ENCODE results near the gene MROH9.

The MROH9 gene

DNA sequence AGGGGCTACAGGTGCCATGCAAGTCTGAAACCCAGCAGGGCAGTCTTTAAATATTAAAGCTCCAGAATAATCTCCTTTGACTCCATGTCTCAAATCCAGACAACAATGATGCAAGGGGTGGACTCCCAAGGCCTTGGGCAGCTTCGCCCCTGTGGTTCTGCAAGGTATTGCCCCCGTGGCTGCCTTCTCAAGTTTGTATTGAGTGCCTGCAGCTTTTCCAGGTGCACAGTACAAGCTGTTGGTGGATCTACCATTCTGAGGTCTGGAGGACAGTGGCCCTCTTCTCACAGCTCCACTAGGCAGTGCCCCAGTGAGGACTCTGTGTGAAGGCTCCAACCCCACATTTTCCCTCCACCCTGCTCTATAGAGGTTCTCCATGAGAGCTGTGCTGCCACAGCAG, 3.7 kb upstream of the MROH9 start:
- Histone ChIP-seq H3K27ac (ENCODE audit: extremely low read depth, low read depth, low read length) (no peak overlapping the region), H3K36me3 (ENCODE audit: control insufficient read depth in 2 of 2, insufficient read depth in 1 of 2, low read length in 2 of 2) (no peaks in the 10 kb centered on the region), H3K4me3 (ENCODE audit: low read depth, low read length) (no peak overlapping the region), H3K9me3 (ENCODE audit: control insufficient read depth, insufficient read depth, low read depth, low read length) (no peaks in the 10 kb centered on the region), H3K4me1 (ENCODE audit: control insufficient read depth, insufficient read depth, low read length) (no peaks in the 10 kb centered on the region)
- ChIA-PET POLR2A (no interaction called here), CTCF (no interaction called here)
- TF ChIP-seq ZNF248 (tag by site-specific recombination; IDR thresholded peaks at IDR 0.05) (no peak), ZNF560 (tag by site-specific recombination; IDR thresholded peaks at IDR 0.05; ENCODE audit: borderline replicate concordance) (no peak), ZEB2 (tag by site-specific recombination; IDR thresholded peaks at IDR 0.05) (no peak), ZNF19 (tag by site-specific recombination; IDR thresholded peaks at IDR 0.05; ENCODE audit: low read depth) (no peak), ZNF335 (tag by site-specific recombination; conservative IDR thresholded peaks at IDR 0.05) (no peak), ZBTB21 (tag by site-specific recombination; IDR thresholded peaks at IDR 0.05) (no peak), ZNF654 (tag by site-specific recombination; IDR thresholded peaks at IDR 0.05; ENCODE audit: low read depth) (no peak), ZNF404 (tag by site-specific recombination; IDR thresholded peaks at IDR 0.05) (no peak), MYNN (tag by site-specific recombination; IDR thresholded peaks at IDR 0.05; ENCODE audit: borderline replicate concordance) (no peak), ZNF311 (tag by site-specific recombination; IDR thresholded peaks at IDR 0.05; ENCODE audit: borderline replicate concordance) (no peak), HOXC10 (CRISPR knock-in tag; IDR thresholded peaks at IDR 0.05) (no peak), ZNF16 (tag by site-specific recombination; IDR thresholded peaks at IDR 0.05; ENCODE audit: low read depth) (no peak)
- TF ChIP-seq, protein P1, sequence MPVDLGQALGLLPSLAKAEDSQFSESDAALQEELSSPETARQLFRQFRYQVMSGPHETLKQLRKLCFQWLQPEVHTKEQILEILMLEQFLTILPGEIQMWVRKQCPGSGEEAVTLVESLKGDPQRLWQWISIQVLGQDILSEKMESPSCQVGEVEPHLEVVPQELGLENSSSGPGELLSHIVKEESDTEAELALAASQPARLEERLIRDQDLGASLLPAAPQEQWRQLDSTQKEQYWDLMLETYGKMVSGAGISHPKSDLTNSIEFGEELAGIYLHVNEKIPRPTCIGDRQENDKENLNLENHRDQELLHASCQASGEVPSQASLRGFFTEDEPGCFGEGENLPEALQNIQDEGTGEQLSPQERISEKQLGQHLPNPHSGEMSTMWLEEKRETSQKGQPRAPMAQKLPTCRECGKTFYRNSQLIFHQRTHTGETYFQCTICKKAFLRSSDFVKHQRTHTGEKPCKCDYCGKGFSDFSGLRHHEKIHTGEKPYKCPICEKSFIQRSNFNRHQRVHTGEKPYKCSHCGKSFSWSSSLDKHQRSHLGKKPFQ (tag by site-specific recombination; IDR thresholded peaks at IDR 0.05), result no peak
- TF ChIP-seq, protein P2, sequence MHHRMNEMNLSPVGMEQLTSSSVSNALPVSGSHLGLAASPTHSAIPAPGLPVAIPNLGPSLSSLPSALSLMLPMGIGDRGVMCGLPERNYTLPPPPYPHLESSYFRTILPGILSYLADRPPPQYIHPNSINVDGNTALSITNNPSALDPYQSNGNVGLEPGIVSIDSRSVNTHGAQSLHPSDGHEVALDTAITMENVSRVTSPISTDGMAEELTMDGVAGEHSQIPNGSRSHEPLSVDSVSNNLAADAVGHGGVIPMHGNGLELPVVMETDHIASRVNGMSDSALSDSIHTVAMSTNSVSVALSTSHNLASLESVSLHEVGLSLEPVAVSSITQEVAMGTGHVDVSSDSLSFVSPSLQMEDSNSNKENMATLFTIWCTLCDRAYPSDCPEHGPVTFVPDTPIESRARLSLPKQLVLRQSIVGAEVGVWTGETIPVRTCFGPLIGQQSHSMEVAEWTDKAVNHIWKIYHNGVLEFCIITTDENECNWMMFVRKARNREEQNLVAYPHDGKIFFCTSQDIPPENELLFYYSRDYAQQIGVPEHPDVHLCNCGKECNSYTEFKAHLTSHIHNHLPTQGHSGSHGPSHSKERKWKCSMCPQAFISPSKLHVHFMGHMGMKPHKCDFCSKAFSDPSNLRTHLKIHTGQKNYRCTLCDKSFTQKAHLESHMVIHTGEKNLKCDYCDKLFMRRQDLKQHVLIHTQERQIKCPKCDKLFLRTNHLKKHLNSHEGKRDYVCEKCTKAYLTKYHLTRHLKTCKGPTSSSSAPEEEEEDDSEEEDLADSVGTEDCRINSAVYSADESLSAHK (tag by site-specific recombination; IDR thresholded peaks at IDR 0.05), result no peak

DNA sequence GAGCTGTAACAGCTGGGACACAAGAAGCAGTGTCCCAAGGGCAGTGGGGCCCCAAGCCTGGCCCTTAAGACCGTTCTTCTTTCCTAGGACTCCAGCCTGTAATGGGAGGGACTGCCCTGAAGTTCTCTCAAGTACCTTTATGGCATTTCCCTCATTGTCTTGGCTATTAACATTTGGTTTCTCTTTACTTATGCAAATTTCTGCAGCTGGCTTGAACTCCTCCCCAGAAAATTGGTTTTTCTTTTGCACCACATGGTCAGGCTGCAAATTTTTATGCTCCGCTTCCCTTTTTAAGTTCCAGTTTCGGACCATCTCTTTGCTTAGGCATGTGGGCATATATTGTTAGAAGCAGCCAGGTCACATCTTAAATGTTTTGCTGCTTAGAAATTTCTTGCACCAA, 3.1 kb upstream of the MROH9 start:
- TF ChIP-seq RBAK (tag by site-specific recombination; IDR thresholded peaks at IDR 0.05), result no peak
- TF ChIP-seq, protein P3, sequence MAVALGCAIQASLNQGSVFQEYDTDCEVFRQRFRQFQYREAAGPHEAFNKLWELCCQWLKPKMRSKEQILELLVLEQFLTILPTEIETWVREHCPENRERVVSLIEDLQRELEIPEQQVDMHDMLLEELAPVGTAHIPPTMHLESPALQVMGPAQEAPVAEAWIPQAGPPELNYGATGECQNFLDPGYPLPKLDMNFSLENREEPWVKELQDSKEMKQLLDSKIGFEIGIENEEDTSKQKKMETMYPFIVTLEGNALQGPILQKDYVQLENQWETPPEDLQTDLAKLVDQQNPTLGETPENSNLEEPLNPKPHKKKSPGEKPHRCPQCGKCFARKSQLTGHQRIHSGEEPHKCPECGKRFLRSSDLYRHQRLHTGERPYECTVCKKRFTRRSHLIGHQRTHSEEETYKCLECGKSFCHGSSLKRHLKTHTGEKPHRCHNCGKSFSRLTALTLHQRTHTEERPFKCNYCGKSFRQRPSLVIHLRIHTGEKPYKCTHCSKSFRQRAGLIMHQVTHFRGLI (tag by site-specific recombination; IDR thresholded peaks at IDR 0.05), result no peak
- Histone ChIP-seq H3K9me3 (ENCODE audit: control insufficient read depth, insufficient read depth, low read depth, low read length) (no peaks in the 10 kb centered on the region), H3K4me1 (ENCODE audit: control insufficient read depth, insufficient read depth, low read length) (no peaks in the 10 kb centered on the region), H3K4me3 (ENCODE audit: low read depth, low read length) (no peak overlapping the region), H3K27ac (ENCODE audit: extremely low read depth, low read depth, low read length) (no peak overlapping the region), H3K36me3 (ENCODE audit: control insufficient read depth in 2 of 2, insufficient read depth in 1 of 2, low read length in 2 of 2) (no peaks in the 10 kb centered on the region)
- ChIA-PET CTCF (no interaction called here), POLR2A (no interaction called here)

DNA sequence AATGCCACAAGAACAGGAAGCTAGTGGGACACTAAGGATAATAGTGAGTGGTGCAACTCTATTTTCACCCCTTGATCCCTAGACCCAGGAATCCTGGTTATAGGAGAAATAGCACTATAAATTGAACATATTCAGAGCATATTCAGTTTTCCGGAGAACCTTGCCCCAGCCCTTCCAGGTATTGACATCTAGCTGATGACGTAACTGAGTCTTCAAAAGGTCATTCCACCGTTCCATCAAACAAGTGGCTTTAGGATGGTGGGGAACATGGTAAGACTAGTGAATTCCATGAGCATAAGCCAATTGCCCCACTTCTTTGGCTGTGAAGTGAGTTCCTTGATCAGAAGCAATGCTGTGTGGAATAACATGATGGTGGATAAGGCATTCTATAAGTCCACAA, 2.9 kb downstream of the MROH9 start:
- ChIA-PET CTCF (interaction anchor here (0.6 kb wide), 1 partner anchor 896 kb away, joined by 3 read pairs; no protein-coding TSS in a partner anchor), POLR2A (no interaction called here)
- Histone ChIP-seq H3K4me1 (ENCODE audit: control insufficient read depth, insufficient read depth, low read length) (no peaks in the 10 kb centered on the region), H3K27ac (ENCODE audit: extremely low read depth, low read depth, low read length) (no peak overlapping the region), H3K4me3 (ENCODE audit: low read depth, low read length) (no peak overlapping the region), H3K36me3 (ENCODE audit: control insufficient read depth in 2 of 2, insufficient read depth in 1 of 2, low read length in 2 of 2) (no peaks in the 10 kb centered on the region), H3K9me3 (ENCODE audit: control insufficient read depth, insufficient read depth, low read depth, low read length) (no peaks in the 10 kb centered on the region)
- TF ChIP-seq ZNF776 (tag by site-specific recombination; IDR thresholded peaks at IDR 0.05; ENCODE audit: borderline replicate concordance) (no peak), YY2 (tag by site-specific recombination; IDR thresholded peaks at IDR 0.05) (no peak), ZNF274 (IDR thresholded peaks at IDR 0.05; ENCODE audit: low read length) (no peak), ZNF274 (tag by site-specific recombination; IDR thresholded peaks at IDR 0.05; ENCODE audit: borderline replicate concordance) (no peak), SP3 (tag by site-specific recombination; IDR thresholded peaks at IDR 0.05) (no peak), ZNF544 (tag by site-specific recombination; IDR thresholded peaks at IDR 0.05) (no peak), ZNF785 (tag by site-specific recombination; IDR thresholded peaks at IDR 0.05) (no peak), ZNF624 (tag by site-specific recombination; IDR thresholded peaks at IDR 0.05) (no peak)
- TF ChIP-seq, protein P4, sequence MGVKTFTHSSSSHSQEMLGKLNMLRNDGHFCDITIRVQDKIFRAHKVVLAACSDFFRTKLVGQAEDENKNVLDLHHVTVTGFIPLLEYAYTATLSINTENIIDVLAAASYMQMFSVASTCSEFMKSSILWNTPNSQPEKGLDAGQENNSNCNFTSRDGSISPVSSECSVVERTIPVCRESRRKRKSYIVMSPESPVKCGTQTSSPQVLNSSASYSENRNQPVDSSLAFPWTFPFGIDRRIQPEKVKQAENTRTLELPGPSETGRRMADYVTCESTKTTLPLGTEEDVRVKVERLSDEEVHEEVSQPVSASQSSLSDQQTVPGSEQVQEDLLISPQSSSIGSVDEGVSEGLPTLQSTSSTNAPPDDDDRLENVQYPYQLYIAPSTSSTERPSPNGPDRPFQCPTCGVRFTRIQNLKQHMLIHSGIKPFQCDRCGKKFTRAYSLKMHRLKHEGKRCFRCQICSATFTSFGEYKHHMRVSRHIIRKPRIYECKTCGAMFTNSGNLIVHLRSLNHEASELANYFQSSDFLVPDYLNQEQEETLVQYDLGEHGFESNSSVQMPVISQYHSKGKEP (tag by site-specific recombination; IDR thresholded peaks at IDR 0.05), result no peak

Measured in HEK293 (cell line).